ENCODE results near the gene FGD6.
"Not testable (repeated sequence)": the region's sequence is repeated elsewhere in the genome, so short reads cannot be mapped to it uniquely, and the experiment has no call there.

FGD6 gene

GRCh38 chr12:95244350-95244749, 27.1 kb upstream of the FGD6 start:
- TF ChIP-seq CTCF (IDR thresholded peaks at IDR 0.05; ENCODE audit: control extremely low read depth, extremely low read depth, low read depth, missing control alignments) = no peak
- no peak for DNase-seq (ENCODE audit: extremely low spot score)
- ChIA-PET POLR2A (interaction anchor here (0.6 kb wide), 1 partner anchor 94 kb away, joined by 4 read pairs; no protein-coding TSS in a partner anchor), CTCF (interaction anchor here (0.9 to 1.6 kb wide), 5 partner anchors 13 to 43 kb away, joined by 3 to 5 read pairs (median 4); partner anchors contain the start of genes FGD6 and VEZT)

GRCh38 chr12:95243497-95244183, 26.4 kb upstream of the FGD6 start:
- CTCF ChIA-PET = interaction anchor here (0.9 to 1.3 kb wide), 3 partner anchors 14 to 26 kb away, joined by 3 to 5 read pairs (median 4); partner anchors contain the start of genes FGD6 and VEZT
- TF ChIP-seq CTCF (IDR thresholded peaks at IDR 0.05; ENCODE audit: control extremely low read depth, extremely low read depth, low read depth, missing control alignments) = no peak
- POLR2A ChIA-PET = interaction anchor here (0.6 kb wide), 2 partner anchors 94 to 1108 kb away, joined by 3 to 4 read pairs; no protein-coding TSS in a partner anchor
- DNase-seq (ENCODE audit: extremely low spot score) = no peak

GRCh38 chr12:95241761-95242506, 24.7 kb upstream of the FGD6 start:
- POLR2A ChIA-PET = interaction anchor here (0.7 kb wide), 1 partner anchor 18 kb away, joined by 5 read pairs; no protein-coding TSS in a partner anchor
- DNase-seq (ENCODE audit: extremely low spot score) = no peak
- CTCF ChIA-PET = no interaction called here
- no peak for TF ChIP-seq CTCF (IDR thresholded peaks at IDR 0.05; ENCODE audit: control extremely low read depth, extremely low read depth, low read depth, missing control alignments)

- DNase-seq (ENCODE audit: extremely low spot score); POLR2A ChIA-PET: not testable (repeated sequence)
- CTCF ChIA-PET = interaction anchor here (1.2 kb wide), 1 partner anchor 23 kb away, joined by 3 read pairs; no protein-coding TSS in a partner anchor
Measured at GRCh38 chr12:95241138-95241537, 23.9 kb upstream of the FGD6 start.

GRCh38 chr12:95240556-95240955, 23.3 kb upstream of the FGD6 start:
- TF ChIP-seq CTCF (IDR thresholded peaks at IDR 0.05; ENCODE audit: control extremely low read depth, extremely low read depth, low read depth, missing control alignments) = no peak
- CTCF ChIA-PET = interaction anchor here (1.2 to 1.6 kb wide), 2 partner anchors 12 to 24 kb away, joined by 3 to 4 read pairs; no protein-coding TSS in a partner anchor
- POLR2A ChIA-PET = no interaction called here
- DNase-seq (ENCODE audit: extremely low spot score) = peak; percentile 18

GRCh38 chr12:95239835-95240234, 22.6 kb upstream of the FGD6 start:
- POLR2A ChIA-PET; DNase-seq (ENCODE audit: extremely low spot score): not testable (repeated sequence)
- CTCF ChIA-PET = interaction anchor here (0.8 to 1.6 kb wide), 4 partner anchors 11 to 36 kb away, joined by 3 to 4 read pairs (median 4); partner anchors contain the start of gene VEZT

- TF ChIP-seq CTCF (IDR thresholded peaks at IDR 0.05; ENCODE audit: control extremely low read depth, extremely low read depth, low read depth, missing control alignments) = no peak
- CTCF ChIA-PET = interaction anchor here (0.8 to 1.6 kb wide), 4 partner anchors 11 to 37 kb away, joined by 3 to 4 read pairs (median 4); partner anchors contain the start of gene VEZT
- DNase-seq (ENCODE audit: extremely low spot score) = no peak
- POLR2A ChIA-PET = no interaction called here
Measured at GRCh38 chr12:95239216-95239615, 21.9 kb upstream of the FGD6 start.
